ENCODE results near the gene C9orf85. TPM values are rescaled to one million over a fixed set of nuclear protein-coding genes. Genes with fewer than 3 reads are reported as not detected.

C9orf85 gene
- total RNA-seq, 1 donor from 2014 or later = 6.3 TPM

DNA sequence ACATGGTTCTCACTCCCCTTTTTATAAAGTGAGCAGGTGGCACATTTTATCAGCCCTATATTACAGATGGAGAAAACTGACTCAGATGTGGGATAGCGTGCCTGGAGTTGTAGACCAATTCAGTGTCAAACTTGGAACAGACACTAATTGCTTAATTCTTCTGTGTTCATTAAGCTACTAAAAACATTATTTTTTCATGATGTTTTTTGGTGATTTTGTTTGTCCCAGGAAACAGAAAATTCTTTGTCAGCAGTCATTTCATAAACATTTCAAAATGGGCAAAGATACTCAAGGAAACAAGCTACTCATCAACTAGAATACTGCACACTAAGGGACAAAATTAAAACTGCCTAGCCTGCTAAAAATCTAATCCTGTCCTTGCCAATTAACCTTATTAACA, 2.6 kb upstream of the C9orf85 start:
- Histone ChIP-seq H3K4me1 (peaks cover 76% of the 10 kb centered on the region), H3K27me3 (ENCODE audit: low read depth) (no peaks in the 10 kb centered on the region), H3K9me3 (replicated peaks) (no peaks in the 10 kb centered on the region), H3K4me3 (peak overlapping the region; percentile 98), H3K27ac (replicated peaks) (no peak overlapping the region), H3K36me3 (no peaks in the 10 kb centered on the region)
- DNase-seq = no peak
- TF ChIP-seq, protein P1, sequence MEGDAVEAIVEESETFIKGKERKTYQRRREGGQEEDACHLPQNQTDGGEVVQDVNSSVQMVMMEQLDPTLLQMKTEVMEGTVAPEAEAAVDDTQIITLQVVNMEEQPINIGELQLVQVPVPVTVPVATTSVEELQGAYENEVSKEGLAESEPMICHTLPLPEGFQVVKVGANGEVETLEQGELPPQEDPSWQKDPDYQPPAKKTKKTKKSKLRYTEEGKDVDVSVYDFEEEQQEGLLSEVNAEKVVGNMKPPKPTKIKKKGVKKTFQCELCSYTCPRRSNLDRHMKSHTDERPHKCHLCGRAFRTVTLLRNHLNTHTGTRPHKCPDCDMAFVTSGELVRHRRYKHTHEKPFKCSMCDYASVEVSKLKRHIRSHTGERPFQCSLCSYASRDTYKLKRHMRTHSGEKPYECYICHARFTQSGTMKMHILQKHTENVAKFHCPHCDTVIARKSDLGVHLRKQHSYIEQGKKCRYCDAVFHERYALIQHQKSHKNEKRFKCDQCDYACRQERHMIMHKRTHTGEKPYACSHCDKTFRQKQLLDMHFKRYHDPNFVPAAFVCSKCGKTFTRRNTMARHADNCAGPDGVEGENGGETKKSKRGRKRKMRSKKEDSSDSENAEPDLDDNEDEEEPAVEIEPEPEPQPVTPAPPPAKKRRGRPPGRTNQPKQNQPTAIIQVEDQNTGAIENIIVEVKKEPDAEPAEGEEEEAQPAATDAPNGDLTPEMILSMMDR (IDR thresholded peaks at IDR 0.05; ENCODE audit: borderline replicate concordance) = no peak
- intact Hi-C loops (cut with micrococcal nuclease) = no loop called here

DNA sequence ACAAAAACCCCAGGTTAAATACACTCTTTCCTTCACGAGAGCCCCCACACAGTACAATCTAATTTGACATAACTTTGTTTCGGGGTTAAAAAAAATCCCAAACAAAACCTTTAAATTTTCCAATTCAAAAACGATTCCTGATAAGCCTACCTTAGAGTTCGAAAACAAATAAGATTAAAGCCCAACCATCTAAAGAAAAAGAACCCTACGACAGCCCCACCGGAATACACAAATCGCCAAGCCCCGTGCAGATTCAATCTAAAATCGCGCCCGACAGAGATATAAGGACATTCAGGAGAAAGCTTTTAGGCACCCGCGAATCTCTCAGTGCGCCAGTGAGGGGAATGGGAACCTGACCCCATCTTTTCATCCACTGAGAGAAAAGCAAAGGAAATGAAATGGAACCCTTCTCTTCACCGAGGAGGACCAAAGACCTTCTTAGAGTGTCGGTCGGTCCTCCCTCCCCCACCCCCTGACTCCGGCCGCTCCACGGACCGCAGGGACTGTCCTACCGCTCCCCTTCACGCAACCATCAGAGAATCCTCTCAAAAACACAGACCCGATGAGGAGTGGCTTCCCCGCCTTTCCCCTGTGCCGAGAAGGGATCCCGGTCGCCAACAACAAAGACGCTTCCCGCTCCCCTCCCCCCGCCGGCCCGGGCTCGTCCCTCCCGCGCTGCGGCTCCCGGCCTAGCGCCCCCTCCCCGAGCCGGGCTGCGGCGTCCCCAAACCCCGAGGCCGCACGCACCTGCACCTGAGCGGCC, 1.4 kb upstream of the C9orf85 start:
- Histone ChIP-seq H3K4me1 (peaks cover 81% of the 10 kb centered on the region), H3K9me3 (replicated peaks) (no peaks in the 10 kb centered on the region), H3K4me3 (peak overlapping the region; percentile 98), H3K27me3 (ENCODE audit: low read depth) (no peaks in the 10 kb centered on the region), H3K27ac (replicated peaks) (peak overlapping the region; percentile 97), H3K36me3 (no peaks in the 10 kb centered on the region)
- intact Hi-C loops (cut with micrococcal nuclease) = no loop called here
- peak; percentile 70 for DNase-seq
- TF ChIP-seq, protein P1 (IDR thresholded peaks at IDR 0.05; ENCODE audit: borderline replicate concordance) = no peak

DNA sequence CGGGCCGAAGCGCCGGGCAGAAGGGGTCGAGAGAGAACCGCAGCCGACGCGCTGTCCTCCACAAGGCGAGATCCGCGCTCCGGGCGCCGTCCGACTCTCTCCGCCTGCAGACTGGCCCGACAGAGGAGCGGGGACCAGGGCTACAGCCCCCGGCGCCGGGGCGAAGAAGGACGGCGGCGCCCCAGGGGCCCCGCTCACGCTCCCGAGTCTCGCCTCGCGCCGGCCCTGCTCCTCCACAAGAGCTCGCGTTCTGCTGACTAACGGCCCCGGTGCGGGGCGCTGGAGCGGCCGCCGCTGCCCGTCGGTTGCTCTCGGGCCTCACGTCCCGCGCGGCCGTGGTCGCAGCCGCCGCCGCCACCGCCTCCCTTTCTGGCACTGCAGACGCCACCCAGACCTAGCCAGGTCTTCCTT, 784 bp upstream of the C9orf85 start:
- TF ChIP-seq, protein P1 (IDR thresholded peaks at IDR 0.05; ENCODE audit: borderline replicate concordance) = no peak
- intact Hi-C loops (cut with micrococcal nuclease) = no loop called here
- no peak for DNase-seq
- H3K9me3 ChIP-seq (replicated peaks) = no peaks in the 10 kb centered on the region
- peak overlapping the region; percentile 97 for H3K27ac ChIP-seq (replicated peaks)
- no peaks in the 10 kb centered on the region for H3K36me3 ChIP-seq
- H3K27me3 ChIP-seq (ENCODE audit: low read depth) = no peaks in the 10 kb centered on the region
- peaks cover 81% of the 10 kb centered on the region for H3K4me1 ChIP-seq
- H3K4me3 ChIP-seq = peak overlapping the region; percentile 98

DNA sequence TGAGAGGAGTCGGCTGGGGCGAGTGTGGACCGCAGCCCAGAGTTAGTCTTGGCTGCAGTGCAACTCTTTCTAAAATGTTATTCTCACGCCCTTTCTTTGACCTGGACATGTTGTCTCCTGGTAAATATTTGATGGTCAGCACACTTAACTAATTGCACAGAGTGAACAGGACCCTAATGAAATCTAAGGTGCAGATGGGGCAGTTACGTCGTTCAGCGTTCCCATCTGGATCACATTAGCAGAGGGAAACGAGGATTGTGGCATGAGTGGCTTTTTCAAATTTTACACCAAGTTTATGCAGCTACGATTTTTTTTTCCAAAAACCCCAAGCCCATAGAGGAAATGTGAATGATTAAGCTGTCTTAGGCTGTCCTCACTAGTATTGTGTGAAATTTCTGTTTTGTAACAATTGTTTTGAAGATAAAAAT, 483 bp downstream of the C9orf85 start:
- Histone ChIP-seq H3K36me3 (no peaks in the 10 kb centered on the region), H3K9me3 (replicated peaks) (no peaks in the 10 kb centered on the region), H3K27me3 (ENCODE audit: low read depth) (no peaks in the 10 kb centered on the region), H3K27ac (replicated peaks) (peak overlapping the region; percentile 97), H3K4me3 (peak overlapping the region; percentile 98), H3K4me1 (peaks cover 75% of the 10 kb centered on the region)
- intact Hi-C loops (cut with micrococcal nuclease) = no loop called here
- TF ChIP-seq, protein P1 (IDR thresholded peaks at IDR 0.05; ENCODE audit: borderline replicate concordance) = no peak
- DNase-seq = no peak

- no peak for DNase-seq
- Histone ChIP-seq H3K9me3 (replicated peaks) (no peaks in the 10 kb centered on the region), H3K4me1 (peaks cover 40% of the 10 kb centered on the region), H3K36me3 (no peaks in the 10 kb centered on the region), H3K4me3 (no peak overlapping the region), H3K27ac (replicated peaks) (no peak overlapping the region), H3K27me3 (ENCODE audit: low read depth) (no peaks in the 10 kb centered on the region)
- TF ChIP-seq, protein P1 (IDR thresholded peaks at IDR 0.05; ENCODE audit: borderline replicate concordance) = no peak
- intact Hi-C loops (cut with micrococcal nuclease) = no loop called here
Observed at GRCh38 chr9:71915495-71915894, 4.1 kb downstream of the C9orf85 start.

All from left ventricle myocardium inferior (tissue), 1 donor.